Endodermal cell (in vitro differentiated cells): ENCODE results near the gene KNSTRN. TPM values are rescaled to one million over a fixed set of nuclear protein-coding genes. Genes with fewer than 3 reads are reported as not detected.

Experiments
- DNase-seq: peaks from one replicate; pipeline ENCODE4 v3.0.0-alpha.2; 2017
- H3K27ac ChIP-seq: 2 replicates; pipeline ENCODE4 v1.5.1; 2013; ENCODE audit warnings: mild to moderate bottlenecking, low read depth, low read length, moderate library complexity
- H3K27me3 ChIP-seq: 2 replicates; pipeline ENCODE4 v1.6.1; 2013; ENCODE audit warnings: mild to moderate bottlenecking, low read length, moderate library complexity; ENCODE audit not compliant: insufficient read depth, control insufficient read depth, poor library complexity, severe bottlenecking
- H3K36me3 ChIP-seq: 2 replicates; pipeline ENCODE4 v1.7.0; 2013; ENCODE audit warnings: mild to moderate bottlenecking, low read length, moderate library complexity; ENCODE audit not compliant: control insufficient read depth, insufficient read depth
- H3K4me1 ChIP-seq: one replicate; pipeline ENCODE4 v1.7.0; 2013; ENCODE audit warnings: low read length; ENCODE audit not compliant: control insufficient read depth, insufficient read depth
- H3K4me3 ChIP-seq: 2 replicates; pipeline ENCODE4 v1.5.1; 2013; ENCODE audit warnings: mild to moderate bottlenecking, low read length, moderate library complexity
- H3K9ac ChIP-seq: 2 replicates; pipeline ENCODE4 v1.6.1; 2013; ENCODE audit warnings: mild to moderate bottlenecking, low read length, moderate library complexity; ENCODE audit not compliant: poor library complexity, severe bottlenecking; ENCODE audit errors: extremely low read depth
- H3K9me3 ChIP-seq: 2 replicates; pipeline ENCODE4 v1.6.1; 2013; ENCODE audit warnings: mild to moderate bottlenecking, low read length, moderate library complexity; ENCODE audit not compliant: control insufficient read depth
- H3K27ac Mint-ChIP-seq: 2 replicates; pipeline ENCODE4 v1.8.0; 2020; ENCODE audit warnings: mixed read lengths
- H3K27me3 Mint-ChIP-seq: 2 replicates; pipeline ENCODE4 v1.8.0; 2021; ENCODE audit warnings: mild to moderate bottlenecking, mixed read lengths; ENCODE audit not compliant: insufficient read depth
- H3K36me3 Mint-ChIP-seq: 2 replicates; pipeline ENCODE4 v1.8.0; 2020; ENCODE audit warnings: low read depth, mixed read lengths
- H3K4me1 Mint-ChIP-seq: 2 replicates; pipeline ENCODE4 v1.8.0; 2020; ENCODE audit warnings: mixed read lengths
- H3K4me3 Mint-ChIP-seq: 2 replicates; pipeline ENCODE4 v1.8.0; 2020; ENCODE audit warnings: mild to moderate bottlenecking, moderate library complexity, mixed read lengths
- H3K9me3 Mint-ChIP-seq: 2 replicates; pipeline ENCODE4 v1.8.0; 2020; ENCODE audit warnings: mild to moderate bottlenecking, mixed read lengths
- WGBS, 2 experiments: methylation state at CpG; one replicate each; pipeline versions ENCODE4 v1.1.5 to v1.1.7; 2013; ENCODE audit warnings: missing lambda C conversion rate in 2 of 2, mixed read lengths in 1 of 2; ENCODE audit not compliant: insufficient coverage in 1 of 2, insufficient read length in 1 of 2; 5-methylcytosine and 5-hydroxymethylcytosine counted together
- total RNA-seq, 2 donors: library from RNA; stranded (reverse); fragmentation: NEBNext Ultra II Directional in 1 of 2; extraction: Animal tissue kit (Norgen Biotek cat#: 25700) in 1 of 2; gene quantifications; 2 replicates in 1 of 2; 3 replicates in 1 of 2; pipeline ENCODE4 v1.2.1, GENCODE V29; 2021
- TF ChIP-seq, protein P1 (sequence below): fragments of 200-600 bp; sonication (generic); conservative IDR thresholded peaks from 2 replicates; pipeline ENCODE4 v1.5.0; 2021; ENCODE audit warnings: antibody characterized with exemption, mild to moderate bottlenecking

KNSTRN gene
- total RNA-seq, 2 donors from 2014 or later: 57.6 to 92.4 TPM

DNA sequence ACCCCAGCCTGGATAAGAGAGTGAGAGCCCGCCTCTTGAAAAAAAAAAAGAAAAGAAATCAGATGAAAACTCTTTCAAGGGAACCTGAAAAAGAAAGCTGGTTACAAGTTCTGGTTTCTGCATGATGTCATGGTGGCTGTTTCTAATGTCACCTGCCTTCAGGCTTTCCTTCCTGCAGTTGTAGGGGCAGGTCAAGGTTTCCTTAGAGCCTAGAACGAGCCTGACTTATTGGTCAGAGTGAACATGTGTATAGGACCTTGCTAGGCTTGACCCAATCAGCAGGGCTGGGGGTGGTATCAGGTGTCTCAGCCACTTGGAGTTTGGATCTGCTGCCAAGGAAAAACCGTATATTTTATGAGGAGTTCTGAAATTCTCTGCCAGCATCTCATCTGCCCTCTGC, 26.8 kb downstream of the KNSTRN start:
- Mint-ChIP-seq H3K4me3 (no peak overlapping the region), H3K36me3 (peaks cover 54% of the 10 kb centered on the region), H3K27ac (no peak overlapping the region), H3K9me3 (no peaks in the 10 kb centered on the region), H3K4me1 (peaks cover 13% of the 10 kb centered on the region), H3K27me3 (no peaks in the 10 kb centered on the region)
- no peak for DNase-seq
- no peaks in the 10 kb centered on the region for H3K9me3 ChIP-seq
- H3K4me1 ChIP-seq: no peaks in the 10 kb centered on the region
- 86 to 94% methylated on average over 2 to 3 of the region's 3 CpGs for WGBS, 2 experiments
- no peak overlapping the region for H3K9ac ChIP-seq
- peaks cover 64% of the 10 kb centered on the region for H3K36me3 ChIP-seq
- no peak overlapping the region for H3K4me3 ChIP-seq
- H3K27ac ChIP-seq: no peak overlapping the region
- TF ChIP-seq, protein P1, sequence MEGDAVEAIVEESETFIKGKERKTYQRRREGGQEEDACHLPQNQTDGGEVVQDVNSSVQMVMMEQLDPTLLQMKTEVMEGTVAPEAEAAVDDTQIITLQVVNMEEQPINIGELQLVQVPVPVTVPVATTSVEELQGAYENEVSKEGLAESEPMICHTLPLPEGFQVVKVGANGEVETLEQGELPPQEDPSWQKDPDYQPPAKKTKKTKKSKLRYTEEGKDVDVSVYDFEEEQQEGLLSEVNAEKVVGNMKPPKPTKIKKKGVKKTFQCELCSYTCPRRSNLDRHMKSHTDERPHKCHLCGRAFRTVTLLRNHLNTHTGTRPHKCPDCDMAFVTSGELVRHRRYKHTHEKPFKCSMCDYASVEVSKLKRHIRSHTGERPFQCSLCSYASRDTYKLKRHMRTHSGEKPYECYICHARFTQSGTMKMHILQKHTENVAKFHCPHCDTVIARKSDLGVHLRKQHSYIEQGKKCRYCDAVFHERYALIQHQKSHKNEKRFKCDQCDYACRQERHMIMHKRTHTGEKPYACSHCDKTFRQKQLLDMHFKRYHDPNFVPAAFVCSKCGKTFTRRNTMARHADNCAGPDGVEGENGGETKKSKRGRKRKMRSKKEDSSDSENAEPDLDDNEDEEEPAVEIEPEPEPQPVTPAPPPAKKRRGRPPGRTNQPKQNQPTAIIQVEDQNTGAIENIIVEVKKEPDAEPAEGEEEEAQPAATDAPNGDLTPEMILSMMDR: no peak
- H3K27me3 ChIP-seq: no peaks in the 10 kb centered on the region

DNA sequence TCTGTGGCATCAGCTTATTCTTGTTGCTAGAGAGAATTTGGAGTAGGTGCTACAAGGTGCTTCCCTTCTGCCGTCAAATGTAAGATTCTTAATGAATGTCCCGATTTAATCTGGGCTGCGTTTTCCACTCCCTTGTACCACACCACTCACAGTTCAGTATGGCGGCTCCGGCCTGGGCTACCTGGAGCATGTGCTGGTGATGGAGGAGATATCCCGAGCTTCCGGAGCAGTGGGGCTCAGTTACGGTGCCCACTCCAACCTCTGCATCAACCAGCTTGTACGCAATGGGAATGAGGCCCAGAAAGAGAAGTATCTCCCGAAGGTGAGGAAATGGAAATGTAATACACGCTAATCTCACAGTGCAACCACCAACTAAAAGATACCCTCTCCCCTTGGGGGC, 28.0 kb downstream of the KNSTRN start:
- Mint-ChIP-seq H3K4me1 (peaks cover 10% of the 10 kb centered on the region), H3K27me3 (no peaks in the 10 kb centered on the region), H3K27ac (no peak overlapping the region), H3K36me3 (peaks cover 65% of the 10 kb centered on the region), H3K4me3 (no peak overlapping the region), H3K9me3 (no peaks in the 10 kb centered on the region)
- TF ChIP-seq, protein P1: no peak
- no peak overlapping the region for H3K4me3 ChIP-seq
- peaks cover 76% of the 10 kb centered on the region for H3K36me3 ChIP-seq
- H3K27me3 ChIP-seq: no peaks in the 10 kb centered on the region
- H3K9me3 ChIP-seq: no peaks in the 10 kb centered on the region
- no peak overlapping the region for H3K27ac ChIP-seq
- WGBS, 2 experiments: 97% methylated on average over 11 of the region's 11 CpGs; no CpG with 5 or more reads in 1 of the 2 experiments
- no peak overlapping the region for H3K9ac ChIP-seq
- no peaks in the 10 kb centered on the region for H3K4me1 ChIP-seq
- no peak for DNase-seq

DNA sequence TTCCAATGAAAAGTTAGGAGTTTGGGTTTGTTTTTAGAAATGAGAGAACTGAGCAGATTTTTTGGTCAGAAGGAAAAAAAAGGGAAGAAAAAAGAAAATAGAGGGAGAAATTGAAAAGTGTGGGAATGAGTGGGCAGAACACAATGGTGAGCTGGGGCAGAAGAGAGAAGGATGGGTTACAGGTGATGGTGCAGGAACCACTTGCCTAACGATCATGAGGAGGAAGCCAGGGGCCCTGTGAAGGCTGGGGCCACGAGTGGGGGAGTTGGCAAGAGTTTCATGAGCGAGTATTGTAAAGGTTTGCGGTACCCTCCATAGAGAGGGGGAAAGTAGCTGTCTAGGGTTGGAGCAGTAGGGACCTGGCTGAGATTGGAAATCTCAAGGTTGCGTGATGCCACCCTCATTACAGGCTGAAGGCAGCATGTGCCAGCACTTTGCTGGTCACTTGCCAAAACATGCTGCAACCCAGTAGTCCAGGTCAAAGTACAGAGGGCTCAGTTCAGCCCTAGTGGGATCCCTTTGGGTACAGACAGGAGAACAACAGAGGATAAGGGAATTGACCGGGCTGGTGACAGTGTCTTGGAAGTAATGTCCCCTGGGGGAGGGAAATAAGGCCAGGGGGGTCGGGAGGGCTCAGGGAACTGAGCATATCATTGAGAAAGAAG, 29.7 kb downstream of the KNSTRN start:
- no peak overlapping the region for H3K4me3 Mint-ChIP-seq
- no peaks in the 10 kb centered on the region for H3K9me3 Mint-ChIP-seq
- no peaks in the 10 kb centered on the region for H3K4me1 ChIP-seq
- peaks cover 81% of the 10 kb centered on the region for H3K36me3 ChIP-seq
- H3K9me3 ChIP-seq: no peaks in the 10 kb centered on the region
- H3K4me1 Mint-ChIP-seq: peaks cover 4% of the 10 kb centered on the region
- TF ChIP-seq, protein P1: no peak
- H3K27me3 ChIP-seq: no peaks in the 10 kb centered on the region
- no peak overlapping the region for H3K9ac ChIP-seq
- DNase-seq: no peak
- H3K4me3 ChIP-seq: no peak overlapping the region
- 91 to 96% methylated on average over 5 to 7 of the region's 7 CpGs for WGBS, 2 experiments
- H3K27me3 Mint-ChIP-seq: no peaks in the 10 kb centered on the region
- H3K27ac ChIP-seq: no peak overlapping the region
- peaks cover 74% of the 10 kb centered on the region for H3K36me3 Mint-ChIP-seq
- H3K27ac Mint-ChIP-seq: no peak overlapping the region
